Measurements from ENCODE around the gene RARB.

GRCh38 chr3:25469558-25469957 is 41.5 kb downstream of the RARB start:
- no peak for TF ChIP-seq POLR2AphosphoS5 (IDR thresholded peaks at IDR 0.05)
- TF ChIP-seq CTCF (IDR thresholded peaks at IDR 0.05 in 8 of 11, conservative IDR thresholded peaks at IDR 0.05 in 3 of 11) = no peak
